GM23248 (cell line): Measurements from ENCODE around the gene LRSAM1. TPM values are rescaled to one million over a fixed set of nuclear protein-coding genes. Genes with fewer than 3 reads are reported as not detected.

Experiments
- DNase-seq: peaks from one replicate; pipeline ENCODE4 v3.0.0-alpha.2; 2015
- H2AFZ ChIP-seq: fragments of 200-600 bp; sonication (generic); 2 replicates; pipeline ENCODE4 v1.6.1; 2016; ENCODE audit warnings: antibody characterized with exemption
- H3F3A ChIP-seq: fragments of 200-600 bp; sonication (generic); 2 replicates; pipeline ENCODE4 v1.6.1; 2016; ENCODE audit warnings: mild to moderate bottlenecking, antibody characterized with exemption, mixed run types; ENCODE audit not compliant: insufficient read depth
- H3K27ac ChIP-seq: fragments of 200-600 bp; sonication (generic); 2 replicates; pipeline ENCODE4 v1.5.1; 2016; ENCODE audit warnings: mild to moderate bottlenecking
- H3K27me3 ChIP-seq: fragments of 200-600 bp; sonication (generic); replicated peaks from 2 replicates; pipeline ENCODE4 v1.6.1; 2016; ENCODE audit warnings: mild to moderate bottlenecking; ENCODE audit not compliant: insufficient read depth
- H3K36me3 ChIP-seq: fragments of 200-600 bp; sonication (generic); 2 replicates; pipeline ENCODE4 v1.6.1; 2016; ENCODE audit warnings: low read depth, mild to moderate bottlenecking
- H3K4me1 ChIP-seq: fragments of 200-600 bp; sonication (generic); 2 replicates; pipeline ENCODE4 v1.6.1; 2016; ENCODE audit warnings: mild to moderate bottlenecking; ENCODE audit not compliant: insufficient read depth
- H3K4me2 ChIP-seq: fragments of 200-600 bp; sonication (generic); one replicate; pipeline ENCODE4 v1.6.1; 2016; ENCODE audit warnings: mild to moderate bottlenecking; ENCODE audit not compliant: unreplicated experiment
- H3K4me3 ChIP-seq: fragments of 200-600 bp; sonication (generic); 2 replicates; pipeline ENCODE4 v1.5.1; 2016; ENCODE audit warnings: mild to moderate bottlenecking
- H3K79me2 ChIP-seq: fragments of 200-600 bp; sonication (generic); 2 replicates; pipeline ENCODE4 v1.6.1; 2016; ENCODE audit warnings: mild to moderate bottlenecking; ENCODE audit not compliant: insufficient read depth
- H3K9ac ChIP-seq: fragments of 200-600 bp; sonication (generic); 2 replicates; pipeline ENCODE4 v1.6.1; 2016; ENCODE audit warnings: mild to moderate bottlenecking
- H3K9me2 ChIP-seq: fragments of 200-600 bp; sonication (generic); 2 replicates; pipeline ENCODE4 v1.6.1; 2016; ENCODE audit warnings: mixed run types, mild to moderate bottlenecking, moderate library complexity; ENCODE audit not compliant: insufficient read depth
- H3K9me3 ChIP-seq: fragments of 200-600 bp; sonication (generic); one replicate; pipeline ENCODE4 v1.6.1; 2017; ENCODE audit warnings: low read depth
- H4K20me1 ChIP-seq: fragments of 200-600 bp; sonication (generic); 2 replicates; pipeline ENCODE4 v1.6.0; 2016; ENCODE audit not compliant: insufficient read depth
- EZH2 ChIP-seq: fragments of 200-600 bp; sonication (generic); IDR thresholded peaks from 2 replicates; pipeline ENCODE4 v1.6.1; 2018; ENCODE audit warnings: antibody characterized with exemption, mild to moderate bottlenecking; ENCODE audit not compliant: insufficient read depth, poor library complexity, severe bottlenecking
- EZH2phosphoT487 ChIP-seq: fragments of 200-600 bp; sonication (generic); IDR thresholded peaks from 2 replicates; pipeline ENCODE4 v1.6.1; 2018; ENCODE audit warnings: antibody characterized with exemption, moderate library complexity, mild to moderate bottlenecking, low read depth; ENCODE audit not compliant: insufficient read depth
- WGBS, 2 experiments: methylation state at CpG; one replicate each; pipeline ENCODE4 v1.1.6; 2015 to 2017; ENCODE audit warnings: low lambda C conversion rate in 2 of 2, low coverage in 1 of 2; ENCODE audit errors: missing lambda C conversion rate in 2 of 2; 5-methylcytosine and 5-hydroxymethylcytosine counted together
- in situ Hi-C: fragments of 300-500 bp; cut with MboI; formaldehyde crosslinking; loops from 2 replicates; pipeline ENCODE4 v1.15.0; 2020
- polyA plus RNA-seq: library from polyadenylated mRNA; unstranded; fragments of >200 nt; fragmentation: Nextera tagmentation; extraction: Ambion mirVana; gene quantifications from 2 replicates; pipeline ENCODE4 v1.2.1, GENCODE V29; 2016
- total RNA-seq: library from RNA; depleted of rRNA; stranded (reverse); fragments of >200 nt; shearing (Covaris generic); gene quantifications from 2 replicates; pipeline ENCODE4 v1.2.3, GENCODE V29; 2014; rRNA removed

Gene LRSAM1
- total RNA-seq, result 10.5 and 15.5 TPM in 2 replicates
- 14.9 TPM in 2 replicates for polyA plus RNA-seq

DNA sequence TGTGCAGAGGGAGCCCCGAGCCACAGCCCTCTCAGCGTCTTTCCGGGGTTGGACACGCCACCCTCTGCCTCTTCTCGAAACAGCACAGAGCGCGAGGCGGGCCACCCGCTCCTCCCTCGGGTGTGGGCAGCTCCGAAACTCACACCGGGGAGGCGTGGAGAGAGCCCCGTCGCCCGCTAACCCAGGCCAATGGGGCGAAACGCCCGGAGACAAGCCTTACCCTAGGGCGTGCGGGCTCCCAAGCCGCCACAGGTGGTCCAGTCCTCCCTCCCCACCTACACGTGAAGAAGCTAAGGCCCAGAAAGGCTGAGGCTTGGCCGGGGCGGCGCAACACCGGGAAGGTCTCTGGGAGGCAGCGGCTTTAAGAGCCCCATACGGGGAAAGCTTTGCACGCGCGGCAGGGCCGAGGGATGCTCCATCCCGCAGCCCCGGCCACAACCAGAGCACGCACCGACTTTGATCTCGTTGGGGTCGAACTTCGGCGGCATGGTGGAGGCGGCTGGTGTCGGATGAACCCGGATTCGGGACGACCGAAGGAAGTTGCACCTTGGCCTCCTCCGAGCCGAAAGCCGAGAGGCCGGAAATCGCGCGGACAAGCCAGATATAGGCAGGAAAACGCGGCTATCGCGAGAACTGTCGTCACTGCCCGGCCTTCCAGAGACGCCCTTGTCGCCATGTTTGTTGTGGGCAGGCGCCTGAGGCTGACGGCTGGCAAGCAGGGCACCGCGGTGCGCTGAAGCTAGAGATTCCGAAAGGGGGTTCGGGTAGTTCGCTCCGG is at the start of gene LRSAM1, which contains the start of gene RPL12:
Gene LRSAM1 (plus strand): TSS at position 681 of the 778 bp plus-strand sequence. CDS start 3,018 bp downstream, outside the sequence.
Gene RPL12 (minus strand): TSS at position 577 of the 778 bp plus-strand sequence. CDS start 89 bp downstream, at position 488.
- Histone ChIP-seq H3K4me3 (peak within 1 kb of the TSS; percentile 91), H3K36me3 (peaks cover 33% of the 10 kb centered on the region)
- in situ Hi-C loops, result no loop called here

GRCh38 chr9:127402401-127403090 is 48.8 kb upstream of the LRSAM1 start:
- H3K36me3 ChIP-seq, result no peaks in the 10 kb centered on the region
- H3K4me3 ChIP-seq, result no peak overlapping the region
- no peaks in the 10 kb centered on the region for H3K79me2 ChIP-seq
- no peaks in the 10 kb centered on the region for H3K4me1 ChIP-seq
- in situ Hi-C loops, result no loop called here
- no peak overlapping the region for H3K4me2 ChIP-seq
- no peaks in the 10 kb centered on the region for H3K9me2 ChIP-seq
- no peak overlapping the region for H3K27ac ChIP-seq
- no peak overlapping the region for H3K9ac ChIP-seq
- DNase-seq, result no peak
- no peak for TF ChIP-seq EZH2phosphoT487
- TF ChIP-seq EZH2, result no peak
- 91% methylated on average over 16 to 17 of the region's 18 CpGs for WGBS, 2 experiments
- no peak overlapping the region for H2AFZ ChIP-seq
- no peaks in the 10 kb centered on the region for H3K27me3 ChIP-seq
- H4K20me1 ChIP-seq, result no peaks in the 10 kb centered on the region
- H3F3A ChIP-seq, result no peaks in the 10 kb centered on the region
- H3K9me3 ChIP-seq, result no peaks in the 10 kb centered on the region

More for the DNA sequence above, at the start of gene LRSAM1, which contains the start of gene RPL12:
- TF ChIP-seq EZH2phosphoT487 (no peak), EZH2 (no peak)
- 1% methylated on average over 66 to 69 of the region's 71 CpGs for WGBS, 2 experiments
- Histone ChIP-seq H2AFZ (peak within 1 kb of the TSS; percentile 93), H3K27ac (peak within 1 kb of the TSS; percentile 89), H4K20me1 (peaks cover 22% of the 10 kb centered on the region), H3K79me2 (peaks cover 52% of the 10 kb centered on the region), H3K9ac (peak within 1 kb of the TSS; percentile 98), H3K9me2 (no peaks in the 10 kb centered on the region), H3K4me2 (peak within 1 kb of the TSS; percentile 95), H3K4me1 (0 out of 2 replicates have a peak, but pooled peaks cover 14% of the 10 kb centered on the region), H3K27me3 (no peaks in the 10 kb centered on the region), H3F3A (peaks cover 46% of the 10 kb centered on the region), H3K9me3 (no peaks in the 10 kb centered on the region)
- peak; percentile 96 for DNase-seq

DNA sequence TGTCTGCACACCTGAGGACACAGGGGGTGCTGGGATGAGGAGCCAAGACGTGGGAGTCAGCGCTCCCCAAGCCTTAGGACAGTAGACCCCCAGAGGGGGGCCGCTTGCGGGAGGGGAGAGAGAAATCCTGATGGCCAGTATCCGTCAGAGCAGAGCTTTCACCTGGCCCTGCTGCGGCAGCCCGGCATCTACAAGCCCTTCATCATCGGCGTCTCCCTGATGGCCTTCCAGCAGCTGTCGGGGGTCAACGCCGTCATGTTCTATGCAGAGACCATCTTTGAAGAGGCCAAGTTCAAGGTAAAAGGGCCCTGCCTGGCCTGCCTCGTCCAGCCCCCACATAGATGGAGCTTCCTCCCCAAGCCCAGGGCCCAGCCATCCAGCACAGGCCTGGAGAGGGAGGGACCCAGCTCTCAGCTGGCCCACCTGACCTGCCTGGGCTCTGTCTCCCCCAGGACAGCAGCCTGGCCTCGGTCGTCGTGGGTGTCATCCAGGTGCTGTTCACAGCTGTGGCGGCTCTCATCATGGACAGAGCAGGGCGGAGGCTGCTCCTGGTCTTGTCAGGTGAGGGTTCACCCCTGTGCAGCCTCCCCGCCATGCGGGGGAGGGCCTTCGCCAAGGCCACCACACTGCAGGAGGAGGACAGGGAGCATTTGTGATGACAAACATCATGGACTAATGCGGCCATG is 47.7 kb upstream of the LRSAM1 start:
- no peaks in the 10 kb centered on the region for H3K79me2 ChIP-seq
- 90 to 94% methylated on average over 20 to 22 of the region's 22 CpGs for WGBS, 2 experiments
- no peaks in the 10 kb centered on the region for H3F3A ChIP-seq
- no peak overlapping the region for H3K4me2 ChIP-seq
- H4K20me1 ChIP-seq, result no peaks in the 10 kb centered on the region
- no peak for TF ChIP-seq EZH2phosphoT487
- TF ChIP-seq EZH2, result no peak
- H3K9ac ChIP-seq, result no peak overlapping the region
- no peaks in the 10 kb centered on the region for H3K9me2 ChIP-seq
- H3K27me3 ChIP-seq, result no peaks in the 10 kb centered on the region
- H3K4me1 ChIP-seq, result no peaks in the 10 kb centered on the region
- H3K9me3 ChIP-seq, result no peaks in the 10 kb centered on the region
- no peaks in the 10 kb centered on the region for H3K36me3 ChIP-seq
- in situ Hi-C loops, result no loop called here
- H3K4me3 ChIP-seq, result no peak overlapping the region
- no peak overlapping the region for H2AFZ ChIP-seq
- no peak overlapping the region for H3K27ac ChIP-seq
- DNase-seq, result no peak

GRCh38 chr9:127404631-127405030 is 46.7 kb upstream of the LRSAM1 start:
- DNase-seq, result no peak
- in situ Hi-C loops, result no loop called here
- Histone ChIP-seq H3K36me3 (no peaks in the 10 kb centered on the region), H3K9ac (no peak overlapping the region), H3K9me3 (no peaks in the 10 kb centered on the region), H4K20me1 (no peaks in the 10 kb centered on the region), H3K27ac (no peak overlapping the region), H3K79me2 (no peaks in the 10 kb centered on the region), H3K27me3 (no peaks in the 10 kb centered on the region), H3K9me2 (no peaks in the 10 kb centered on the region), H3F3A (no peaks in the 10 kb centered on the region), H3K4me1 (no peaks in the 10 kb centered on the region), H2AFZ (no peak overlapping the region), H3K4me2 (no peak overlapping the region), H3K4me3 (no peak overlapping the region)
- no peak for TF ChIP-seq EZH2
- no peak for TF ChIP-seq EZH2phosphoT487
- WGBS, 2 experiments, result 92 to 93% methylated on average over 21 to 23 of the region's 23 CpGs
